GM18873 (cell line): ENCODE measurements around the gene SOCS2.
"Not testable (repeated sequence)": the region's sequence is repeated elsewhere in the genome, so short reads cannot be mapped to it uniquely, and the experiment has no call there.

Source experiments
- ATAC-seq: cut with Tn5 transposase; IDR thresholded peaks from one replicate; pipeline ENCODE4 v1.9.1; 2021; ENCODE audit warnings: mild to moderate bottlenecking, moderate library complexity, moderate number of reproducible peaks; ENCODE audit not compliant: unreplicated experiment, low FRiP score

The SOCS2 gene, protein sequence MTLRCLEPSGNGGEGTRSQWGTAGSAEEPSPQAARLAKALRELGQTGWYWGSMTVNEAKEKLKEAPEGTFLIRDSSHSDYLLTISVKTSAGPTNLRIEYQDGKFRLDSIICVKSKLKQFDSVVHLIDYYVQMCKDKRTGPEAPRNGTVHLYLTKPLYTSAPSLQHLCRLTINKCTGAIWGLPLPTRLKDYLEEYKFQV

GRCh38 chr12:93571925-93572711 lies at the start of gene SOCS2:
TSS of gene SOCS2 (plus strand) at chr12:93572675. CDS start at chr12:93572898, 223 bp downstream.
- ATAC-seq = no peak

DNA sequence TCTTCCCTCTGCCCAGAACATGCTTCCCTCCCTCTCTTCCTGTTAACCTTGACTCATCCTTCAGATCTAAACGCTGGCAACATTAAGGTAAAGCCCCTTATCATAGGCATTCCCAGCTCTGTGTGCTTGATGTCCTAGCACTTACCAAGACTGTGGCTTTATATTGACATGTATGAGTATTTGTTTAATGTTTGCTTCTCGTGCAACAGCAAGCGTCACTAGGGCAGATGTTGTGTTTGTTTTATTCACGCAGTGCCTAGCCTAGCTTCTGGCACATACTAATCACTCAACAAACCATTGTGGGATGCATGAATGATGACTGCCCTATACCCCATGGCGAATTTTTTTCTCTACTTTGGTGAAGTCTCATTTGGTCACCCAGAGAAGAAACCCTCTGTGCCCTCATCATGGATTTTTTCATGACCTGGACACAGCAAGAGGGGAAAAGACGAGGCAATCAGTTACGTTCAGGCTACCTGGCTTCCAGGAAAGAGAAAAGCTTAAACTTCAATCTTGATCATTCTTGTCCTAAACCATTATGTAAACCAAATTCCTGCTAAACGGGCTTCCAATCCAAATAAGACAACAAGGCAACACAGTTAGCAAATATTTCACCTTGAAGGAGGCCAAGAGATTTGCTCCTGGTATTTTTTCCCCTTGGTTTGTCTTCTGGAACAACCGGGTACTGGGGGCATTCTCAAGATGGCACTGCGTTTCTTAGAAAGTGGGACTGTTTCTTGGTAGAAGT lies 47.9 kb upstream of the SOCS2 start:
- ATAC-seq = no peak

DNA sequence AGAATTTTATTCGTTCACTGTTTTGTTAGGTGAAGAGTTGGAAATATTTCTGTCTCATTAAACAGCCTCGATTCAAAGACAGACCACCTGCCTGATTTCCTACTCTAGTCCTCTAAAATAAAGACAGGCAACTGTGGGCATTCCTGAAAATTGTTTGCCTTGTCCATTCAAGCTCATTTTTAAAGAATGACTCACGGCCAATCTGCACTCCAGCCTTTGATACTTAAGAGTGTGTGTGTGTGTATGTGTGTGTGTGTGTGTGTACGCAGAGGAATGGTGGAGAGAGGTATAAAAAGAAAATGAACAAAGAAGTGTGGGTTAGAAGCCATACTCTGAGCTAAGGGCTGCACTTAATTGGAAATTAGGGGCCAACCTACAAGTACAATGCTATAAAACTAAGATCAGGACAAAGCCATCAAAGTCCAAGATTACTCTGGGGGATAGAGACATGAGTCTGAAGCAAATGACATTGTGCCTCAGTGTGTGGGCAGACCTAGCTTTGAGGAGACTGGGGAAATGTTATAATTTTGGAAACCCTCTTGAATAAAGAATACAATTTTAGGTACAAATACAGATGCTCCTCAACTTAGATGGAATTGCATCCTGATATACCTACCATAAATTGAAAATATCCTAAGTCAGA lies 45.6 kb upstream of the SOCS2 start:
- no peak for ATAC-seq

DNA sequence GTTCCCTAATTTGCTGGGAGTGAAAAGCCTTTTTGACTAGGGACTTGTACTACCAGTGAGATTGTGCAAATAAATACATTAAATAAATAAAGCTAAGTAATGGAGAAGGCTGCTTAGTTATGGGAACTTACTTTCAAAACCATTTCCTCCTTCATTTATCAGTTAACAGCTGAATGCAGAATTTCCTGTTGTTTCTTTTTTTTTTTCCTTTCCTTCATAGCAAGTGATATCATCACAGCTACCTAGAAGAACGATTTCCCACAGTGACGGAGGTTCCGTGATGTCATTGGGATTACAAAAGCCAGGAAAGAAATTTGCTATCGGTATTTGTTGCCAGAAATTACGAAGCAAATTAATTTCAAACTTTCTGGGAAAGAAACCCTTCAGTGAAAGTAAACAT lies 42.1 kb upstream of the SOCS2 start:
- ATAC-seq = no peak

DNA sequence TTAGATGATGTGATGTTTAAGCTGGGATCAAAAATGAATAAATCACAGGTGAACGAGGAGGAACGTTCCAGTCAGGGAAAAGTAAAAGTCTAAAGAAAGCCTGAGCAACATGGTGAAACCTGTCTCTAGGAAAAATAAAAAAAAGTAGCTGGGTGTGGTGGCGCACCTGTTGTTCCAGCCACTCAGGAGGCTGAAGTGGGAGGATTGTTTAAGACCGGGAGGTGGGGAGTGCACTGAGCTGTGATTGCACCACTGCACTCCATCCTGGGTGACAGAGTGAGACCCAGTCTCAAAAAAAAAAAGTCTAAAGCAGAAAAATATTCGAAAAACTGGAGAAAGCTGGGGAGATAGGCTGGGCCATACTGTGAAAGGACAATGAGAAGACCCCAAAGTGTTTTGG lies 39.2 kb upstream of the SOCS2 start:
- no peak for ATAC-seq

DNA sequence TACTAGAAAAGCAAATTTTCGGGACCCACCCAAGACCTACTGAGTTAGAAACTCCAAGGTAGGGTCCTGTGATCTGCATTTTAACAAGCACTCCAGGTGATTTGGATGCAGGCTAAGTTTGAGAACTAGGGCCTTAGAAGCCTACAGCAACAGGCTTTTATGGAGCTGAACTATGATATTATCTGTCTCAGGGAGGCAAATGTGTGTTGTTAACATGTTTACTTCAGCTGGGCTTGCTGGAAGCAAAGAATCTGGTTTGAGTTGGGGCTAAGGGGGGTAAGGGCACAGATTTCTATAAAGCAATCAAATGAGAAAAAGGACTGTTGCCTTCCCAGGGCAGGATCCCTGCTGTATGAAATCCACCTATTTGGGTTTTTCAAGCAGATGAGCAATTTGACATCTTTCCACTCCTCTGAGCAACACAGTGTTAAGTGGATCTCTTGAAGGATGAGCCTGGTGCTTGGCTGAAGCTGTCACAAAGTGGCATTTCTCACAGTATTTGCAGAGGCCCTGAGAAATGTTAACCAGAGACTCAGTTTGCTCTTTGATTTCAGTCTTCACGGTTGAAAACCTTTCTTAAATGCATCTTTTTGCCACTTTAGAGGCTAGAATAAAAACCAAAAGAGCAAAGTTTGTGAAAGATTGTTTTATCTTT lies 36.2 kb upstream of the SOCS2 start:
- no peak for ATAC-seq

DNA sequence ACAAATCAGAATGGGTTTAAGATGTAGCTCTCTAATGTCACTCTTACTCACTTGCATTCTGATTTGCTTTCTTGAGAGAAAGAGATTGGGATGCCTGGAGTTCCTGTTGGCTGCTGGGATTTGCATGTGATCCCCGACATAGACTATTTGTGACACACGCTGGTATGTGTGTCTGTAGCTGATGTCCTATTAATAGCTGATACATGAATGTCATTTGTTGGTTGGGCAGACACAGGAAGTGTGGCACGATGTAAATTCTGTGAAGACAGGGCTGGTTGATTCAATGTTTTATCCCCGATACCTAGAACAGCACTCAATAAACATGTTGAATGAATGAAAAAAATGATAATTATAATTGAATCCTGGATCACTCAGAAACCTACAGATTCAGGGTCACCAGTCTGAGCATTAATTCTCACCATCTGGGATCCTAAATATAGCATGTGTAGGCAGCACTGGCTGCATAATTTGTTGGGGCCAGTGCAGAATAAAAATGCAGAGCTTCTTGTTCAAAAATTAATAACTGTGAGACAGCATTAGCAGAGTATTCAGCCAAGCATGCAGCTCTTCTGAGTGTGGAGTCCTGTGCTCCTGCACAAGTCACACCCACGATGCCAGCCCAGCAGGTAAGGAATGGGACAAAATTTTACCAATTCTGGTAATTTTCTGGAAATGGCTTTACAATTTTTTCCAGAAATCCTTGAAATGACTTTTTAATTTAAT lies 35.5 kb upstream of the SOCS2 start:
- ATAC-seq = peak; percentile 79

DNA sequence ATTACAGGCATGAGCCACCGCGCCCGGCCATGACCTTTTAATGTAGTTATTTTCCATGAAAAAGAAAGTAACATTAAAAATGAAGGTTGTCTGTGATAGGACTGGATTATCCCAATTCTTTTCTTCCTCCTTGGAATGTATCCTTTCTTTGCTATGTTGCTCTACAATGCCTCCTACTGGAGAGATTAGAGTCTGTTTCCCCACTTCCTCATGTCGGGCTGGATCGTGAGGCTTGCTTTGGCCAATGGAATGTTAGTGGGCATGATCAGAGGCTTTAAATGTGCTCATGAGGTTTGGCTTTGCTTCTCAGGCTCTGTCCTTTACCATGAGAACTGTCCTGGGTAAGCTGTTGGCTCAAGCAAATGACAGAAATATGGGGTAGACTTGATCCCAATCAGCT lies 34.7 kb upstream of the SOCS2 start:
- no peak for ATAC-seq

DNA sequence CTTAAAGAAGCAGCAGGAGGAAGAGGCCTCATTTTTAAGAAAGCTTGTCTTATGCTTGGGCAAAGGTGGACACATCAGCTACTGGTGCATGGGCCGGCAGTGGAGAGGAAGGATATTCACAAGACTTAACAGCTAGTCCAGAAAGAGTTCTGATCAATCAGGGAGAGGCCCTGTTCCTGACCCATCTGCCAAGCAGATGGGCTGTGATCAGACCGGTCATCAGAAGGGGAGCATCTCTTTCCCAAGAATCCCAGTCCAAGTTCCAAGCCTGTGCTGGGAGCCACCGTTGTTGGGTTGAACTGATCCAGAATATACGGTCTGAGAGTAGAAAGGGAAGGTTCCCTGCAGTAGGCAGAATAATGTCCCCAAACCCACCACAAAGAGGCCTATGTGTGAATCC lies 32.7 kb upstream of the SOCS2 start:
- no peak for ATAC-seq

GRCh38 chr12:93540466-93540865 lies 32.0 kb upstream of the SOCS2 start:
- no peak for ATAC-seq

GRCh38 chr12:93541578-93542225 lies 30.8 kb upstream of the SOCS2 start:
- no peak for ATAC-seq

DNA sequence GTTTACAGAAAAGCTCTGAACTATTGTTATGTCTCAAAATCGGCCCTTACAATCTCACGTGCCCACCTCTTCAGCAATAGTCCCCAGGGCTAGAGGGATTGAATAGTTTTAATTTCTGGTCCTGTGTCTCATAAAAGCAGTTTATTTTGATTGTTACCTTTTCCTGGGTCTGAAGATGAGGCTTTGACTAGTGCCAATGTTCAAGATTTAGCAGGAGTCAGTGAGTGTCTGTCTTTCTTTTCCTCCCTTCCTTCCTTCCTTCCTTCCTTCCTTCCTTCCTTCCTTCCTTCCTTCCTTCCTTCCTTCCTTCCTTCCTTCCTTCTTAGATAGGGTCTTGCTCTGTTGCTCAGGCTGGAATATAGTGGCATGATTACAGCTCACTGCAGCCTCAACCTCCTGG lies 24.7 kb upstream of the SOCS2 start:
- no peak for ATAC-seq

DNA sequence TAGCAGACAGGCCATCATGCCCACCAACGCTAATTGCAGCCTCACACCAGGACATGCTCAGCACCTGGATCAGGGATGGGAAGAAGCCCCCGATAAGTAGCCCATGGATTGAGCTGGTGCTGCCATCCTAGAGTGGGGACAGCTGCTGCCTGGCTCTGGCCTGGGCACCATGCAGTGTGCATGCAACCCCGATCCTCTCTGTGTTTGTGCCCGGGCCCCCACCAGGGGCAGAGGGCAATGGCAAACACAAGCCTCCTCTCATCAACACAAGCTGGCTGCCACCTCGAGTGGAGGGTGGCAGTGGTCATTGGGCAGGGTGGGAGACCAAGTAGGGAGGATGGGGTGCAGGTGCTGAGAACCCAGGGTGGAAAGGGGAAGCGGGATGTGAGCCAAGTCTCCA lies 23.3 kb upstream of the SOCS2 start:
- no peak for ATAC-seq

DNA sequence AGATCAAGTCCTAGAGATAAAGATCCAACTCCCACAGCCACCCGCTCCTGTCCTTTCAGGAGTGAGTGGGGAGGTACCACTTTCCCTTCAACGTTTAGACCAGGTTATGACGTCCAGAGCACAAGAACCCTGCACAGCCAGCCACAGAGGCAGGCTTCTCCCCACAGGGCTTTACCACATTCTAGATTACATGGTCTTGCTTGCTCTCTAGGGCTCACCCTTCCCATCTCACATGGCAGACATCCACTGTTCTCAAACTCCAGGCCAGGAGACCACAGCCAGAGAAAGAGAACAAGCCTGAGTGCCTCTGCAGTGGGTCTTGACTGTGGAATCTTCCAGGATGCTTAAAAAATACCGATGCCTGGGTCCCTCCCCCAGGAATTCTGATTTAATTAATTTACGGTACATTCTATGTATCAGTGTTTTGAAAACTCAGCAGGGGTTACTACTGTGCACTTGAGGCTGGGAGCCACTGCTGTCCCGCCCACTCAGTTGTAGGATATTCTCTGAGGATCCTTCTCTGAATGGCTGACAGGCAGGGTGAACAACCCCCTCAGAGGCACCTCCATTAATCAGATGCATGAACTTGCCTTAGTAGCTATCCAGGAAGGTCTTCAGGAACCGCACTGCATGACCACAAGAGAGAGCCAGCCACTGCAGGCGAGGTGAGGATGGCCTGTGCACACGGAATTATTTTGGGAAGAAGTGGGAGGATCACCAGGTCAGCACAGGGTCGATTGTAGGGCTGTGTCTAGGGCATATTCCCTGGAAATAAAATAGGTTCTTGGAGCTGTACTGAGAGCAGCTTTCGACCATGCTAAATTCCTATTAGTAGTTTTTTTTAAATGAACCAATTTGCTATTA lies 21.5 kb upstream of the SOCS2 start:
- no peak for ATAC-seq

DNA sequence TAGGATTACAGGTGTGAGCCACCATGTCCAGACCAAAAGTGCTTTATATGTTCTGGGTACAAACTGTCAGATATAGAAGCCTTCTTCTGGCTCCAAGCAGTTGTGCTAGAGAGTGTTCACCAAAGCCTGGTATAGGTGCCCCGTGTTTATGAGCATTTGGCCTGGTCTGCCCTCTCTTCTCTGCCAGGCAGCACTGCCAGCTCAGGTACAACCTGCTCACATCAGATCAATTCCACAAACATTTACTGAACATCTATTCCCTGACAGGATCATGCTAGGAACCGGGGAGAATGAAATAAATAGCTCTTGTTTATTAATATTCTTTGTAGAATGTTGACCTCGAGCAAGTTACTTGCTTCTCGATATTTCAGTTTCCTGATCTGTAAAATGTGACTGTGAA lies 20.0 kb upstream of the SOCS2 start:
- no peak for ATAC-seq

- not testable (repeated sequence) for ATAC-seq
These were observed 14.6 kb upstream of the SOCS2 start for GRCh38 chr12:93557879-93558278.

DNA sequence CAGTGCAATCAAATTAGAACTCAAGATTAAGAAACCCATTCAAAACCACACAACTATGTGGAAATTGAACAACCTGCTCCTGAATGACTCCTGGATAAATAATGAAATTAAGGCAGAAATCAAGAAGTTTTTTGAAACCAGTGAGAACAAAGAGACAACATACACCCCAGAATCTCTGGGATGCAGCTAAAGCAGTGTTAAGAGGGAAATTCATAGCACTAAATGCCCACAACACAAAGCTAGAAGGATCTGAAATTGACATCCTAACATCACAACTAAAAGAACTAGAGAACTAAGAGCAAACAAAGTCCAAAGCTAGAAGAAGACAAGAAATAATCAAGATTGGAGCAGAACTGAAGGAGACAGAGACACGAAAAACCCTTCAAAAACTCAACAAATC lies 13.8 kb upstream of the SOCS2 start:
- not testable (repeated sequence) for ATAC-seq

DNA sequence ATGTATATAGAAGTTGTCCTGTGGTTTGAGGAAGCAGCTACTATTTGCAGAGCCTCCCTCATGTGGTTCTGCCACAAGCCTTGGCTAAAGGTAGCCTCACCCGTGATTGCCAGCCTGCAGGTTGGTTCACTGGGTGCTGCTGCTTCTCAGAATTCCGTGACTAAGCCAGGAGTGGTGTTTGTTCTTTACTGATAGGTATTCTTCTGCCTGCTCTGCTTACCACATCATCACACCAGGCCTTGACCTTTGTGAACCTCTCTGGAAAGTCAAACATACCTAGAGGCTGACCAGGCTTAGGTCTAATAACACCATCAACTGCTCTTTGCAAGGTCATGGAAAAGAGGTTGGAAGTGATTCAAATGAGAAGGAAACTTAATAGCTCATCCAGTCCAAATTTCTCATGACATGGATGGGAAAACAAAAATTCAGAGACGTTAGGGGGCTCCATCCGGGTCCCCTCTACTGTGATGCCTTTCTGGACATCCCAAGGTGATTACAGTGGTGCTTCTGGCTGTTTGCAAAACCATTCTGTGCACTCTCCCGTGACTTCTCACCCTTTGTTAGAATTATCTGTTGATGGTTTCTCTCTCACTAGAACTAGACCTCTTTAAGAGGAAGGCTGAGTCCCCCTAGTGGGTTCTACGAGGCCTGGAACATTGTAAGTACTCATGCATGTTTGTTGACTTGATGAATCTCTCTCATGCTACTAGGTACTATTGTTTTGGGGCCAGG lies 8.5 kb upstream of the SOCS2 start:
- ATAC-seq = no peak
